Brain microvascular endothelial cell (primary cell): Measurements from ENCODE around the gene SRY.
"Not testable (repeated sequence)": the region's sequence is repeated elsewhere in the genome, so short reads cannot be mapped to it uniquely, and the experiment has no call there.

Experiments used
- DNase-seq: peaks from one replicate; pipeline ENCODE4 v3.0.0-alpha.2; 2020
- H3K27ac ChIP-seq: fragments of 250-450 bp; sonication (Bioruptor Pico); 2 replicates; pipeline ENCODE4 v1.5.1; 2020; ENCODE audit warnings: mild to moderate bottlenecking, moderate library complexity
- H3K27me3 ChIP-seq: fragments of 250-450 bp; sonication (Bioruptor Pico); replicated peaks from 2 replicates; pipeline ENCODE4 v1.5.1; 2020; ENCODE audit warnings: mild to moderate bottlenecking
- H3K36me3 ChIP-seq: fragments of 250-450 bp; sonication (Bioruptor Pico); replicated peaks from 2 replicates; pipeline ENCODE4 v1.5.1; 2020; ENCODE audit warnings: mild to moderate bottlenecking
- H3K4me3 ChIP-seq: 2 replicates; pipeline ENCODE4 v1.5.1; 2011; ENCODE audit warnings: low read depth, mild to moderate bottlenecking, control low read depth, low read length, moderate library complexity
- CTCF ChIP-seq: IDR thresholded peaks from 2 replicates; pipeline ENCODE4 v1.5.1; 2011; ENCODE audit warnings: low read depth, mild to moderate bottlenecking, moderate library complexity, low read length, control low read depth, inconsistent platforms; ENCODE audit errors: missing control alignments
- in situ Hi-C: cut with HindIII; loops from 2 replicates; pipeline ENCODE4 v1.10.0; 2017; ENCODE audit warnings: low sequenced_read_pairs, low pct_ligation_motif_present

Gene SRY

DNA sequence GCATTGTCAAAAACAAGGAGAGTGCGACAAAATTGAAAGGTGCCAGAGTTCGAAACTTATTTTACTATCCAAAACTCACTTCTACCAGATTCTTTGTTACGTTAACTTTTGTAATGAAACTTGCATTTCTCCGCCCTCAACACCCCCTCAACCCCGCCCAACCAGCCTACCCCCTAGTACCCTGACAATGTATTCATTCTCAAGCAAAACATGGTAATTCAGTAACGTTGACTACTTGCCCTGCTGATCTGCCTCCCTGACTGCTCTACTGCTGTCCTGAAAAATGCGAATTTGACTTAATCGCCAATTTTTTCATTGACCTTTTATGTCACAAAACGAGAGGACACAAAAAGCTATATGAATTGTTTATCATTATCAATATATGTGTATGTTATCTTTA is at the start of gene SRY:
SRY (minus strand) TSS at position 83 of the 400 bp plus-strand sequence; CDS start at position 4, 79 bp downstream.
- no peak for TF ChIP-seq CTCF
- DNase-seq = no peak
- Histone ChIP-seq H3K36me3 (no peaks in the 10 kb centered on the region), H3K27ac (no peak within 1 kb of the TSS), H3K27me3 (no peaks in the 10 kb centered on the region), H3K4me3 (no peak within 1 kb of the TSS)
- in situ Hi-C loops = no loop called here

DNA sequence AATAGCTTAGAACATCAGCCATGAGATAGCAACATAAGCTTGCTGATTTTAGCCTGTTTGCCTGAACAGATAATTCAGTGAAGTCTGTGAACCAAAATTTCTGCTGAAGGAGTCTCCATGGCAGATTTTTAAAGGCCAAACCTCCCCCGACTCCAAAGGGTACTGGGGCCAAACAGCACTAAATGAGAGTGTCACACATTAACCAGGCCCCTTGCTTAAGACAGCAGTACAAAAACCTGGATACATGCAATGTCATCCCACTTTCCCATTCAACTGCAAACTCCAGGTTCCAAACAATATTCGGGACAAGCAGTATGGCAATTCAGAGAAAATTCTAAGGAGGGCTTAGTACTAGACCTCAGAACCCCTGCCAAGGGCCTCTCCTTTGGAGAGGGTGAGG is 49.6 kb upstream of the SRY start:
- H3K36me3 ChIP-seq = no peaks in the 10 kb centered on the region
- DNase-seq = no peak
- no peak for TF ChIP-seq CTCF
- no peaks in the 10 kb centered on the region for H3K27me3 ChIP-seq
- in situ Hi-C loops = no loop called here
- H3K27ac ChIP-seq = no peak overlapping the region
- H3K4me3 ChIP-seq = no peak overlapping the region

DNA sequence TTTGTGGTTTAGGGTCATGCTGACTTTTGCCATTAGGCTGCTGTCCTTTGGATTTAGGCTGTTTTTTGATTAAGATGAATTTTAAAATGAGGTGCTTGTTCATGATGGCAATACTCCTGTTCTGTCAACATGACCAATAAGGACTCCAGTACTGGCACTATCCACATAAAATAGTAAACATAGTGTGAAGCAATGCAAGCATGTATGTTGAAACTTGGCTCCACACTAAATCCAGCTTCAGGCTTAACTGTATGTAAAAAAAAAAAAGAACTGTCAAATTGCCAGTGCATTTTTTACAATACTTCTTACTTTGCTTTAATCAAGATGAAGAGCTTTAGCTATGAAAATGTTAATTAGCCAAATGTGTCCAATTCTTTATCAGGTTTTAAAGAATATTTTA is 47.7 kb upstream of the SRY start:
- TF ChIP-seq CTCF = no peak
- no peak overlapping the region for H3K4me3 ChIP-seq
- DNase-seq = no peak
- no peaks in the 10 kb centered on the region for H3K27me3 ChIP-seq
- H3K36me3 ChIP-seq = no peaks in the 10 kb centered on the region
- in situ Hi-C loops = no loop called here
- no peak overlapping the region for H3K27ac ChIP-seq

- in situ Hi-C loops = no loop called here
- Histone ChIP-seq H3K27ac (no peak overlapping the region), H3K36me3 (no peaks in the 10 kb centered on the region), H3K4me3 (no peak overlapping the region), H3K27me3 (no peaks in the 10 kb centered on the region)
- DNase-seq = no peak
- no peak for TF ChIP-seq CTCF
Observed at GRCh38 chrY:2828497-2828896, 41.0 kb upstream of the SRY start.

GRCh38 chrY:2824471-2824870 is 37.0 kb upstream of the SRY start:
- DNase-seq = no peak
- H3K27ac ChIP-seq = no peak overlapping the region
- no peaks in the 10 kb centered on the region for H3K27me3 ChIP-seq
- in situ Hi-C loops = no loop called here
- no peak for TF ChIP-seq CTCF
- no peaks in the 10 kb centered on the region for H3K36me3 ChIP-seq
- H3K4me3 ChIP-seq = no peak overlapping the region

- DNase-seq, H3K27me3 ChIP-seq, H3K4me3 ChIP-seq, H3K36me3 ChIP-seq, in situ Hi-C loops, H3K27ac ChIP-seq: not testable (repeated sequence)
Observed at GRCh38 chrY:2817146-2817896, 29.8 kb upstream of the SRY start.
